Caco-2 (cell line): Measurements from ENCODE around the gene FEZF1. TPM values are rescaled to one million over a fixed set of nuclear protein-coding genes. Genes with fewer than 3 reads are reported as not detected.

Experiments
- Bru-seq: library from RNA; stranded (reverse); fragments of 400-500 nt; gene quantifications from one replicate; lab custom pipeline; 2021; lab: Mats Ljungman, UMichigan
- BruChase-seq, 2 experiments: library from RNA; stranded (reverse); fragments of 400-500 nt; gene quantifications; one replicate each; lab custom pipeline; 2021; lab: Mats Ljungman, UMichigan
- BruUV-seq: library from RNA; stranded (reverse); fragments of 400-500 nt; replicated peaks from 2 replicates; lab custom pipeline; 2021; lab: Mats Ljungman, UMichigan
- CTCF ChIA-PET: fragments of 300-600 bp; sonication (Branson Sonifier 250); formaldehyde crosslinking; loops from one replicate; lab custom pipeline; 2022; ENCODE audit warnings: antibody characterized with exemption; lab: Charles Lee
- POLR2A ChIA-PET: fragments of 300-600 bp; sonication (Branson Sonifier 250); formaldehyde crosslinking; loops from one replicate; lab custom pipeline; 2022; ENCODE audit warnings: antibody characterized with exemption; lab: Charles Lee
- DNase-seq, 2 experiments: peaks; one replicate each; pipeline versions ENCODE4 v3.0.0 to v3.0.0-alpha.2; 2020 to 2022
- H3K27me3 ChIP-seq: replicated peaks from 2 replicates; pipeline ENCODE4 v1.6.0; 2011; ENCODE audit warnings: low read length; ENCODE audit not compliant: control insufficient read depth, insufficient read depth
- H3K36me3 ChIP-seq: 2 replicates; pipeline ENCODE4 v1.5.1; 2011; ENCODE audit warnings: low read length; ENCODE audit not compliant: control insufficient read depth, insufficient read depth
- H3K4me1 ChIP-seq: fragments of 250-450 bp; sonication (Bioruptor Pico); 2 replicates; pipeline ENCODE4 v1.5.1; 2020; ENCODE audit warnings: mild to moderate bottlenecking
- H3K4me3 ChIP-seq: 2 replicates; pipeline ENCODE4 v1.5.1; 2011; ENCODE audit warnings: low read depth, mild to moderate bottlenecking, control low read depth, low read length
- H3K9me3 ChIP-seq: fragments of 250-450 bp; sonication (Bioruptor Pico); 2 replicates; pipeline ENCODE4 v1.5.1; 2020; ENCODE audit warnings: mild to moderate bottlenecking, moderate library complexity
- H3K27ac Mint-ChIP-seq: one replicate; pipeline ENCODE4 v1.8.0; 2022; ENCODE audit warnings: mixed read lengths; ENCODE audit not compliant: unreplicated experiment
- H3K27me3 Mint-ChIP-seq: one replicate; pipeline ENCODE4 v1.8.0; 2022; ENCODE audit warnings: mixed read lengths; ENCODE audit not compliant: insufficient read depth, unreplicated experiment
- H3K36me3 Mint-ChIP-seq: one replicate; pipeline ENCODE4 v1.8.0; 2022; ENCODE audit warnings: mild to moderate bottlenecking, mixed read lengths; ENCODE audit not compliant: insufficient read depth, unreplicated experiment
- H3K4me1 Mint-ChIP-seq: one replicate; pipeline ENCODE4 v1.8.0; 2022; ENCODE audit warnings: low read depth, mixed read lengths; ENCODE audit not compliant: unreplicated experiment
- H3K4me3 Mint-ChIP-seq: one replicate; pipeline ENCODE4 v1.8.0; 2022; ENCODE audit warnings: mild to moderate bottlenecking, moderate library complexity, mixed read lengths; ENCODE audit not compliant: unreplicated experiment
- H3K9me3 Mint-ChIP-seq: one replicate; pipeline ENCODE4 v1.8.0; 2022; ENCODE audit warnings: mixed read lengths; ENCODE audit not compliant: unreplicated experiment
- intact Hi-C: fragments of 100-400 bp; cut with micrococcal nuclease; formaldehyde crosslinking; loops from one replicate; pipeline ENCODE4 v1.10.0; 2022; ENCODE audit not compliant: unreplicated experiment
- long read RNA-seq: library from polyadenylated mRNA; stranded (forward); transcript quantifications from one replicate; pipeline ENCODE4 v2.0.0, GENCODE V29; 2022
- total RNA-seq: library from RNA; stranded (reverse); gene quantifications from 2 replicates; pipeline ENCODE4 v1.2.3, GENCODE V29; 2022
- TF ChIP-seq, protein P1 (sequence below), 2 experiments: fragments of 200-600 bp in 1 of 2; IDR thresholded peaks; 1 replicate in 1 of 2; 2 replicates in 1 of 2; pipeline versions ENCODE4 v1.5.1 to v1.8.0; 2011 to 2022; ENCODE audit warnings: antibody characterized with exemption in 1 of 2, control low read depth in 1 of 2, inconsistent platforms in 1 of 2, low read depth in 1 of 2, low read length in 1 of 2, mild to moderate bottlenecking in 1 of 2, moderate library complexity in 1 of 2; ENCODE audit not compliant: insufficient read depth in 1 of 2, severe bottlenecking in 1 of 2, unreplicated experiment in 1 of 2

Gene FEZF1
- total RNA-seq (not detected in 2 replicates), Bru-seq, nascent RNA (not detected), BruChase-seq, experiment 1, labeled RNA remaining after a 2-hour chase (percentile 13 among the genes with signal in this experiment), BruChase-seq, experiment 2, labeled RNA remaining after a 6-hour chase (not detected)
- long read RNA-seq = 0 reads

DNA sequence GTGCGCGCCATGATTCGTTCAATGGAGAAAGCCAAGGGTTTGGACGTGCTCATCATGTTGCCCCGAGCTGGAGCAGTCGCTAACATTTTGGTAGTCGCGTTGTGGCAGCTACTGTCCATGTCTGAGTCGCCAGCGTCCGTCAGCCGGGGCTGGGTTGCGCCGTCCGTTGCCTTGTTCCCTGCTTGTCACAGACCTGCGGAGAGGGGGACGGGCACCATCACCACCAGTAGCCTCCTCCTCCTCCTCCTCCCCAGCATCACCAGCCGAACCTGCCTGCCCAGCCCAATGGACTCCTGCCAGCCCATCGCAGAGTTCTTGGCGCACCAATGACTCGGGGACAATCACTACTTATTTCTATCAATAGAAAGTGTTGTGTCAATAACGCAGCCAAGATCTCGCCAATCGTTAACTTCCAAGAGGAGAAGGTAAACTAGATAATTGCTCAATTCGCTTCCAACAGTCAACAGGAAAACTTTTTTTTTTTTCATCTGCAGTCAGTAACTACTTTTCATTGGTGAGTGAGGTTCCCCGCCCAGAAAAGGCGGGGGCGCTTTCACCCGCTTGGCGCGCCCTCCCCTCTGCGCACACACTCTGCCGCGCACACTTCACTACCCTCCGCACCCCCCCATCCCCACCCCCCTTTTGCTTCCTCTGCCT, at the start of gene FEZF1:
Gene FEZF1, minus strand, starts transcription at position 432 of the 657 bp plus-strand sequence. Its CDS starts 313 bp downstream, at position 119.
- intact Hi-C loops = no loop called here
- Histone ChIP-seq H3K9me3 (no peaks in the 10 kb centered on the region), H3K36me3 (no peaks in the 10 kb centered on the region), H3K27me3 (peaks cover 4% of the 10 kb centered on the region; the same call in 1 of the 2 replicates), H3K4me3 (peak within 1 kb of the TSS; percentile 27), H3K4me1 (0 out of 2 replicates have a peak, but pooled peaks cover 6% of the 10 kb centered on the region)
- ChIA-PET POLR2A (no interaction called here), CTCF (no interaction called here)
- TF ChIP-seq, protein P1, sequence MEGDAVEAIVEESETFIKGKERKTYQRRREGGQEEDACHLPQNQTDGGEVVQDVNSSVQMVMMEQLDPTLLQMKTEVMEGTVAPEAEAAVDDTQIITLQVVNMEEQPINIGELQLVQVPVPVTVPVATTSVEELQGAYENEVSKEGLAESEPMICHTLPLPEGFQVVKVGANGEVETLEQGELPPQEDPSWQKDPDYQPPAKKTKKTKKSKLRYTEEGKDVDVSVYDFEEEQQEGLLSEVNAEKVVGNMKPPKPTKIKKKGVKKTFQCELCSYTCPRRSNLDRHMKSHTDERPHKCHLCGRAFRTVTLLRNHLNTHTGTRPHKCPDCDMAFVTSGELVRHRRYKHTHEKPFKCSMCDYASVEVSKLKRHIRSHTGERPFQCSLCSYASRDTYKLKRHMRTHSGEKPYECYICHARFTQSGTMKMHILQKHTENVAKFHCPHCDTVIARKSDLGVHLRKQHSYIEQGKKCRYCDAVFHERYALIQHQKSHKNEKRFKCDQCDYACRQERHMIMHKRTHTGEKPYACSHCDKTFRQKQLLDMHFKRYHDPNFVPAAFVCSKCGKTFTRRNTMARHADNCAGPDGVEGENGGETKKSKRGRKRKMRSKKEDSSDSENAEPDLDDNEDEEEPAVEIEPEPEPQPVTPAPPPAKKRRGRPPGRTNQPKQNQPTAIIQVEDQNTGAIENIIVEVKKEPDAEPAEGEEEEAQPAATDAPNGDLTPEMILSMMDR (IDR thresholded peaks at IDR 0.05; ENCODE audit: insufficient read depth in 1 of 2, low read depth in 1 of 2, low read length in 1 of 2, severe bottlenecking in 1 of 2, unreplicated experiment in 1 of 2) = no peak
- H3K36me3 Mint-ChIP-seq = no peaks in the 10 kb centered on the region
- peaks cover 36% of the 10 kb centered on the region for H3K27me3 Mint-ChIP-seq
- no peak within 1 kb of the TSS for H3K27ac Mint-ChIP-seq
- no peaks in the 10 kb centered on the region for H3K4me1 Mint-ChIP-seq
- peak within 1 kb of the TSS; percentile 69 for H3K4me3 Mint-ChIP-seq
- peak in 1 of 2 experiments; percentile 17 for DNase-seq
- H3K9me3 Mint-ChIP-seq = no peaks in the 10 kb centered on the region
- no TSS peak for BruUV-seq

DNA sequence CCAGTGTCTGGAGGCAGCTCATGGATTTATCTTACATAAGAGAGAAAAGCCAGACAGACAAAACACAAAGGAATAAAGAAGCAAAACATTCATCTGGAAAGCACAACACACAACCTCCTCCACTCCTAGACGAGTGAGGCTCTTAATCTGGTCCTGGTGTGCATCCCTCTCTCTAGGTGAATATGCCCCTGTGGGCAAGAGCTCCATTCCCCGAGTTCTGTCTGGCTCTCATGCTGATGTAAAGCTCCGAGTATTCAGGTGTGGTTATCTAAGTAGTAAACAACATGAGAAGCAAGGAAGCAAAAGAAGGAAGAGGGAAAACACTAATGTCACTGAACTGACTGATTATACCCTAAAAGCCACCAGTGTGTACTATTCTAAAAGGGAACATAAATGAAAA, 47.9 kb upstream of the FEZF1 start:
- Mint-ChIP-seq H3K4me1 (no peaks in the 10 kb centered on the region), H3K4me3 (no peak overlapping the region), H3K9me3 (no peaks in the 10 kb centered on the region), H3K27me3 (no peaks in the 10 kb centered on the region), H3K36me3 (no peaks in the 10 kb centered on the region), H3K27ac (no peak overlapping the region)
- H3K27me3 ChIP-seq = no peaks in the 10 kb centered on the region
- CTCF ChIA-PET = no interaction called here
- intact Hi-C loops = no loop called here
- DNase-seq = no peak
- H3K4me3 ChIP-seq = no peak overlapping the region
- no peaks in the 10 kb centered on the region for H3K9me3 ChIP-seq
- H3K4me1 ChIP-seq = no peaks in the 10 kb centered on the region
- no peaks in the 10 kb centered on the region for H3K36me3 ChIP-seq
- POLR2A ChIA-PET = no interaction called here
- BruUV-seq = no TSS peak
- TF ChIP-seq, protein P1 (IDR thresholded peaks at IDR 0.05; ENCODE audit: insufficient read depth in 1 of 2, low read depth in 1 of 2, low read length in 1 of 2, severe bottlenecking in 1 of 2, unreplicated experiment in 1 of 2) = no peak

DNA sequence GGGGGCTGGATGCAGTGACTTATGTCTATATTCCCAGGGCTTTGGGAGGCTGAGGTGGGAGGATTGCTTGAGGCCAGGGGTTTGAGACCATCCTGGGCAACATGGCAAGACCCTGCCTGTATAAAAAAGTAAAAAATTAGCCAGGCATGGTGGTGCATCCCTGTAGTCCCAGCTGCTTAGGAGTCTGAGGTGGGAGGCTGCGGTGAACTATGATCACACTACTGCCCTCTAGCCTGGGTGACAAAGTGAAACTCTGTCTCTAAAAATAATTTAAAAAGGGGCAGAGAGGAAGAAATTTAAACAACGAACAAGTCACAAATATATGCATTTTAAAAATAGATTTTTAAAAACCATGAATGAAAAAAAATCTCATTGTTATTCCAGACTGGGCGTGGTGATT, 46.2 kb upstream of the FEZF1 start:
- no peak for DNase-seq
- TF ChIP-seq, protein P1 (IDR thresholded peaks at IDR 0.05; ENCODE audit: insufficient read depth in 1 of 2, low read depth in 1 of 2, low read length in 1 of 2, severe bottlenecking in 1 of 2, unreplicated experiment in 1 of 2) = no peak
- intact Hi-C loops = no loop called here
- H3K4me3 ChIP-seq = no peak overlapping the region
- CTCF ChIA-PET = no interaction called here
- no peaks in the 10 kb centered on the region for H3K36me3 ChIP-seq
- BruUV-seq = no TSS peak
- POLR2A ChIA-PET = no interaction called here
- no peaks in the 10 kb centered on the region for H3K27me3 Mint-ChIP-seq
- H3K27me3 ChIP-seq = no peaks in the 10 kb centered on the region
- no peak overlapping the region for H3K4me3 Mint-ChIP-seq
- H3K4me1 Mint-ChIP-seq = no peaks in the 10 kb centered on the region
- no peak overlapping the region for H3K27ac Mint-ChIP-seq
- H3K9me3 Mint-ChIP-seq = no peaks in the 10 kb centered on the region
- no peaks in the 10 kb centered on the region for H3K4me1 ChIP-seq
- no peaks in the 10 kb centered on the region for H3K9me3 ChIP-seq
- no peaks in the 10 kb centered on the region for H3K36me3 Mint-ChIP-seq
